Stimulated activated CD4-positive, alpha-beta T cell treated with anti-CD3 and anti-CD28 coated beads, Interleukin-1b, Interleukin-23, amount 100 ng/mL, for 4 hours (primary cell): ENCODE measurements around the gene PRSS36.
"Not testable (repeated sequence)": the region's sequence is repeated elsewhere in the genome, so short reads cannot be mapped to it uniquely, and the experiment has no call there.

ENCODE experiments used
- DNase-seq, 2 donors: peaks; one replicate each; pipeline ENCODE4 v3.0.0-alpha.2; 2020; ENCODE audit warnings: low read depth in 2 of 2

PRSS36 gene

DNA sequence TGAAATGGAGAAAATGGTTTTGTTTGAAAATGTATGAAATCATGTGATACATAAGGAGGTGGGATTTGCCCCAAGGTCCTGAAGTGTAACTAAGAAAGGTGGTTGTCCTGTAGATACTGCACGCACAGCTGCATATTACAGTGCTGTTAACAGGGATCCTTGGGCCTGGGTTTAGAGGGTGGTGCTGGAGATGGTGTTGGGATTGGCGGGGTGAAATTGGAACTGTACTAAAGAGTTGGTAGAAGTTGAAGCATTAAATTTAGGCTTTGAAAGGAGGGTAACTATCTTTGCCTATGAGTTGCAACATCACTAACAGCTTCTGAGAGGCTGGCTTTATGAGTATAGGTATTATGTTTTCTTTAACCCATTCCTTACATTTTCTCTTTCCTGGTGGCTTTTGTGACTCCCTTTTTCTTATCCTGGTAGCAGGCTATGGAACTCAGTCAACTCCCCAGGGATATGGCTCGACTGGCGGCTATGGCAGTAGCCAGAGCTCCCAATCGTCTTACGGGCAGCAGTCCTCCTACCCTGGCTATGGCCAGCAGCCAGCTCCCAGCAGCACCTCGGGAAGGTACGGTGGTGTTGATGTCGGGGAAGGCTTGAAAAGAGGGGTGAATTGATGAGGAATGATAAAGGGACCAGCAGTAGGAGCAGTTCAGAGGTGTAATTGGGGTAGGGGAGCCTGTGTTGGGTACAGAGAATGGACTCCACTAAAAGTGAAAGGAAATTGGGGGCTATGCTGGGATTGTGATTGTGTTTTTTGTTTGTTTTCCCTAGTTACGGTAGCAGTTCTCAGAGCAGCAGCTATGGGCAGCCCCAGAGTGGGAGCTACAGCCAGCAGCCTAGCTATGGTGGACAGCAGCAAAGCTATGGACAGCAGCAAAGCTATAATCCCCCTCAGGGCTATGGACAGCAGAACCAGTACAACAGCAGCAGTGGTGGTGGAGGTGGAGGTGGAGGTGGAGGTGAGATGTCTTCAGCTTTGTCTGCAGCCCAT is 33.9 kb upstream of the PRSS36 start:
- no peak for DNase-seq

DNA sequence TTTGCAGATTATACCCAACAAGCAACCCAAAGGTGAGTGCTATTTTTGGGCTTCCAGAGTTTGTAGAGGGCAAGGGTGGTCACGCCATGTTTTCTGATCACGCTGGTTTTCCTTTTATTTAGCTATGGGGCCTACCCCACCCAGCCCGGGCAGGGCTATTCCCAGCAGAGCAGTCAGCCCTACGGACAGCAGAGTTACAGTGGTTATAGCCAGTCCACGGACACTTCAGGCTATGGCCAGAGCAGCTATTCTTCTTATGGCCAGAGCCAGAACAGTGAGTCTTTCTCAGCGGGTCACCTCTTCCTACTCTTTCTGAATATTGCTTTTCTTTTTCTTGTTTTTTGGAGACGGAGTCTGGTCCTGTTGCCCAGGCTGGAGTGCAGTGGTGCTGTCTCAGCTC is 32.5 kb upstream of the PRSS36 start:
- no peak for DNase-seq

DNA sequence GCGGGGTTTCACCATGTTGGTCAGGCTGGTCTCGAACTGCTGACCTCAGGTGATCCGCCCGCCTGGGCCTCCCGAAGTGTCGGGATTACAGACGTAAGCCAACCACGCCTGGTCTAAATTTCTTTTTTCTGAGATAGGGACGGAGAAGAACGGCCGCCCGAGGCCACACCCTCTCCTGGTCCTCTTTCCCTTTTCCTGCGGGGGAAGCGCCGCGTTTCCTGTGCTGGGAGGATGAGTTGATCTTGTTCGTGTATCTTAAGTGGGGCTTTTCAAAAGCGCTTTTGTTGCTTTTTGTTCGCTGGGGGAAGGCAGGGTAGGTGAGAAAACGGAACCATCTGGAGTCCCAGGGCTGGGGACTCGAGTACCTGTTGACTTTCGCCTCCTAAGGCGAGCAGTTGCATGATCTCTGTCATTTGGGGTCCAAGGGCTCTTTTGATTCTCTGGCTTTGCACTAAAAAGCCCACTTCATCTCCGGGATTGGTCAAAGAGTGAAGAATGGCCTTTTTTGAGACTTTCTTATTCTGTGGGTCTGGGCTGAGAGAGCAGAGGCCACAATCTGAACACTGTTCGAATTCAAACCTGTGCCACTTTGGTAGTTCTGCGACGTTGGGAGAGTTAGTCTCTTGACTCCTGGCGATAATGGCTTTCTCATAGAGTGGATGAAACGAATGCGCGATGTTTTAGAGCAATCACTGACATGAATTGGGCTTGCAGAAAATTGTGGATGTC is 31.4 kb upstream of the PRSS36 start:
- no peak for DNase-seq

DNA sequence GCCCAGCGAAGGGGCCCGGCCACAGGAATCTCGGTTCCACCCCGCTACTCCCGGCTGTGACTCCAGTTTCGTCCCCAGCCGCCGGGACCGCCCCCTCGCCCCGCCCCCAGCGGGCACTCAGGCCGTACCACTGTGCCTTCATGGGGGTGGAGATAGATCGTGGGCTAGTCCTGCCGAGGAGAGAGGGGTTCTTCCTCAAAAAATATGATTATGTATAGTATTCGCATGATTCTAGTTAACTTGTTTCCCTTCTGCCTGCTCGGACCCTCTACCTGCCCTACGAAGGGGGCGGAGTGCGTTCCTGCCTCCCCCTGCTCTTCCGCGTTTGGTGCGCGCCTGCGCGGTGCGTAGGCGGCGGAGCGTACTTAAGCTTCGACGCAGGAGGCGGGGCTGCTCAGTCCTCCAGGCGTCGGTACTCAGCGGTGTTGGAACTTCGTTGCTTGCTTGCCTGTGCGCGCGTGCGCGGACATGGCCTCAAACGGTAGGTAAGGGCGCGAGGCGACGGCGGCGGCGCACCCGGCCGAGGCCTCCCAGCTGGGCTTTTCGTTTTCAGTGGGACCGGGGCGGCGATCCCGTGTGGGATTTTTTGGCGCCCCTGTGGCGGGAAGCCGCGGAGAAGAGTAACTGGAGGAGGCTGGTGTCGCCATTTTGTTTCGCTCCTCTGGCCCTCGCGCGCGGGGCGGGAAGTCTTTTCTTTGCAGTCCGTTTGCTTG is 30.0 kb upstream of the PRSS36 start, which contains the start of gene FUS:
TSS of gene FUS (plus strand) at position 393 of the 713 bp plus-strand sequence. CDS start at position 469, 76 bp downstream.
- peak; percentile 89 to 92 for DNase-seq

GRCh38 chr16:31179219-31179746 is 29.4 kb upstream of the PRSS36 start:
- no peak for DNase-seq

- no peak for DNase-seq
Observed at GRCh38 chr16:31177136-31177535, 27.3 kb upstream of the PRSS36 start.

- DNase-seq: not testable (repeated sequence)
Observed at GRCh38 chr16:31170048-31170447, 20.2 kb upstream of the PRSS36 start.

GRCh38 chr16:31168848-31169247 is 19.0 kb upstream of the PRSS36 start:
- no peak for DNase-seq

- DNase-seq: no peak
Observed at GRCh38 chr16:31167315-31167714, 17.4 kb upstream of the PRSS36 start.

DNA sequence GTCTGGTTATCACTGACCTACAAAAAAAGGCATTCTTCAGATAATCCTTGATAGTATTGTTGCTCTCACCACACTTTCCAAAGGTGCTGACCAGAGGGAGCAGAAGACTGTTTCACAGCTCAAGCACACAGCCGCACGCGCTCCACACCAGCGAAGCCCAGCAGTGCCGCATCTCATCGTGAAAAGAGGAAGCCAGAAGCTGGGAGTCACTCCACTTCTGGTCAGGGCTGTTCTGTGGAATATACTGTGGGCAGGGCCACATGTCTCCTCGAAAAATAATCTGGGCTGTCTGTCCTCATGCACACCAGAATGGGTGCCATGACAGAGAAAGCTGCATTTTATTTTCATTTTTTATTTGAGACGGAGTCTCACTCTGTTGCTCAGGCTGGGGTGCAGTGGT is 7.3 kb upstream of the PRSS36 start:
- no peak for DNase-seq

DNA sequence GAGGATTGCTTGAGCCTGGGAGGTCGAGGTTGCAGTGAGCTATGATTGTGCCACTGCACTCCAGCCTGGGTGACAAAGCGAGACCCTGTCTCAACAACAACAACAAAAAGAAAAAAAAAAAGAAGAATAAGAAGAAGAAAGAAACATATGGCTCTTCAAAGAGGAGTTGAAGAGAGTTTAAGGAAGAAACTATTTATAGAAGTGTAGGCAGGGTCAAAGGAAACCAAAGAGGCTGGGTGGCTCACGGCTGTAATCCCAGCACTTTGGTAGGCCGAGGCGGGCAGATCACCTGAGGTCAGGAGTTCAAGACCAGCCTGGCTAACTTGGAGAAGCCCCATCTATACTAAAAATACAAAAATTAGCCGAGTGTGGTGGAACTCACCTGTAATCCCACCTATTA is 1.1 kb upstream of the PRSS36 start:
- not testable (repeated sequence) for DNase-seq

- DNase-seq: no peak
Observed at GRCh38 chr16:31149332-31149731, 534 bp downstream of the PRSS36 start.

GRCh38 chr16:31148896-31149295 is 970 bp downstream of the PRSS36 start:
- no peak for DNase-seq

DNA sequence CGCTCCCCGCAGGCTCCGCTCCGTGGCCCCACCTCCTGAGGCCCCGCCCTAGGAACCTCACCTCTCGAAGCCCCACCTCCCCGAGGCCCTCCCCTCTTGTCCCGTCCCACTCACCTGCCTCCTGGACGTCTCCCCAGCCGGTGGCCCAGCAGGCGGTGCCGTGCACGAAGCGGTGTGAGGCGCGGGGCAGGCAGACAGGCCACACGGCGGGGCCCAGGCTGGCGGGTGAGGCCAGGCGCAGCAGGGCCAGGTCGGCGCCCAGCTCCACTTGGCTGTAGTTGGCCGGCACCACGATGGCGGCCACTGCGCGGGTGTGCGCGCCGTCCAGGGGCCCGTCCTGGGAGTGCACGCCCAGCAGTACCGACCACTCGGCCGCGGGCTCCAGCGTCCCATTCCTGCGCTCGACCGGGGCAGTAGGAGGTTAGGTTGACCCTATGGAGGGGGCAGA is 1.6 kb downstream of the PRSS36 start:
- no peak for DNase-seq

GRCh38 chr16:31147574-31147973 is 2.3 kb downstream of the PRSS36 start:
- no peak for DNase-seq

- DNase-seq: no peak
Observed at GRCh38 chr16:31145398-31145990, 4.4 kb downstream of the PRSS36 start.

GRCh38 chr16:31144418-31144817 is 5.4 kb downstream of the PRSS36 start:
- not testable (repeated sequence) for DNase-seq

- DNase-seq: no peak
Observed at GRCh38 chr16:31143694-31144148, 6.1 kb downstream of the PRSS36 start.

GRCh38 chr16:31143011-31143693 is 6.7 kb downstream of the PRSS36 start:
- no peak for DNase-seq
